ENCODE results near the gene ARHGAP24. TPM values are rescaled to one million over a fixed set of nuclear protein-coding genes. Genes with fewer than 3 reads are reported as not detected.

ARHGAP24 gene
- total RNA-seq, result 118 and 135 TPM in 2 replicates

GRCh38 chr4:85474818-85475630, at the start of gene ARHGAP24:
ARHGAP24 (plus strand) TSS chr4:85475150.

Small RNA genes within 50 kb of the gene (small RNA-seq; reads per million reads assigned to genes)
- not detected for gene MIR4451

All from vein endothelial cell (primary cell).